Peyer's patch (tissue), 4 donors: ENCODE results near the gene GALNT17. TPM values are rescaled to one million over a fixed set of nuclear protein-coding genes. Genes with fewer than 3 reads are reported as not detected.

Experiments used
- DNase-seq, 3 donors: peaks; one replicate each; pipeline ENCODE4 v3.0.0-alpha.2; 2017 to 2019
- H3K27ac ChIP-seq, 4 donors: fragments of 200-600 bp; sonication (generic); one replicate each; pipeline ENCODE4 v1.5.1; 2016 to 2019
- H3K27me3 ChIP-seq, 2 donors: fragments of 200-600 bp; sonication (generic); one replicate each; pipeline ENCODE4 v1.5.1; 2019
- H3K36me3 ChIP-seq, 3 donors: fragments of 200-600 bp; sonication (generic); one replicate each; pipeline ENCODE4 v1.5.1; 2016 to 2019
- H3K4me1 ChIP-seq, 4 donors: fragments of 200-600 bp; sonication (generic); one replicate each; pipeline ENCODE4 v1.5.1; 2016 to 2019
- H3K4me3 ChIP-seq, 4 donors: fragments of 200-600 bp; sonication (generic); 1 replicate in 3 of 4; 2 replicates in 1 of 4; pipeline ENCODE4 v1.5.1; 2016 to 2019; ENCODE audit warnings: mild to moderate bottlenecking in 1 of 4
- H3K9me3 ChIP-seq, 4 donors: fragments of 200-600 bp; sonication (generic); one replicate each; pipeline ENCODE4 v1.5.1; 2016 to 2019; ENCODE audit warnings: mild to moderate bottlenecking in 1 of 4
- POLR2A ChIP-seq, 2 donors: fragments of 450-650 bp; IDR thresholded peaks; one replicate each; pipeline ENCODE4 v1.5.1; 2017; ENCODE audit warnings: antibody characterized with exemption in 2 of 2, mild to moderate bottlenecking in 2 of 2, moderate library complexity in 2 of 2
- total RNA-seq, 4 donors: library from RNA; depleted of rRNA; stranded (reverse); fragments of >200 nt; gene quantifications; one replicate each; pipeline ENCODE4 v1.1.0, GENCODE V29; 2016
- TF ChIP-seq, protein P1 (sequence below), 6 experiments: fragments of 450-650 bp in 4 of 6; fragments of 200-600 bp in 2 of 6; sonication (generic) in 1 of 6; IDR thresholded peaks; one replicate each; pipeline ENCODE4 v1.5.1; 2017 to 2019; ENCODE audit warnings: antibody characterized with exemption in 6 of 6, mild to moderate bottlenecking in 3 of 6, moderate library complexity in 1 of 6

GALNT17 gene
- total RNA-seq, 4 donors from 2014 or later = 0.88 to 17.3 (median 2.3) TPM

GRCh38 chr7:71221549-71221948, 89.6 kb downstream of the GALNT17 start:
- Histone ChIP-seq H3K4me1 (no peaks in the 10 kb centered on the region), H3K27ac (no peak overlapping the region), H3K27me3 (no peaks in the 10 kb centered on the region), H3K36me3 (no peaks in the 10 kb centered on the region), H3K9me3 (no peaks in the 10 kb centered on the region), H3K4me3 (no peak overlapping the region)
- TF ChIP-seq, protein P1, sequence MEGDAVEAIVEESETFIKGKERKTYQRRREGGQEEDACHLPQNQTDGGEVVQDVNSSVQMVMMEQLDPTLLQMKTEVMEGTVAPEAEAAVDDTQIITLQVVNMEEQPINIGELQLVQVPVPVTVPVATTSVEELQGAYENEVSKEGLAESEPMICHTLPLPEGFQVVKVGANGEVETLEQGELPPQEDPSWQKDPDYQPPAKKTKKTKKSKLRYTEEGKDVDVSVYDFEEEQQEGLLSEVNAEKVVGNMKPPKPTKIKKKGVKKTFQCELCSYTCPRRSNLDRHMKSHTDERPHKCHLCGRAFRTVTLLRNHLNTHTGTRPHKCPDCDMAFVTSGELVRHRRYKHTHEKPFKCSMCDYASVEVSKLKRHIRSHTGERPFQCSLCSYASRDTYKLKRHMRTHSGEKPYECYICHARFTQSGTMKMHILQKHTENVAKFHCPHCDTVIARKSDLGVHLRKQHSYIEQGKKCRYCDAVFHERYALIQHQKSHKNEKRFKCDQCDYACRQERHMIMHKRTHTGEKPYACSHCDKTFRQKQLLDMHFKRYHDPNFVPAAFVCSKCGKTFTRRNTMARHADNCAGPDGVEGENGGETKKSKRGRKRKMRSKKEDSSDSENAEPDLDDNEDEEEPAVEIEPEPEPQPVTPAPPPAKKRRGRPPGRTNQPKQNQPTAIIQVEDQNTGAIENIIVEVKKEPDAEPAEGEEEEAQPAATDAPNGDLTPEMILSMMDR (IDR thresholded peaks at IDR 0.05) = no peak
- no peak for TF ChIP-seq POLR2A (IDR thresholded peaks at IDR 0.05)
- DNase-seq = no peak

DNA sequence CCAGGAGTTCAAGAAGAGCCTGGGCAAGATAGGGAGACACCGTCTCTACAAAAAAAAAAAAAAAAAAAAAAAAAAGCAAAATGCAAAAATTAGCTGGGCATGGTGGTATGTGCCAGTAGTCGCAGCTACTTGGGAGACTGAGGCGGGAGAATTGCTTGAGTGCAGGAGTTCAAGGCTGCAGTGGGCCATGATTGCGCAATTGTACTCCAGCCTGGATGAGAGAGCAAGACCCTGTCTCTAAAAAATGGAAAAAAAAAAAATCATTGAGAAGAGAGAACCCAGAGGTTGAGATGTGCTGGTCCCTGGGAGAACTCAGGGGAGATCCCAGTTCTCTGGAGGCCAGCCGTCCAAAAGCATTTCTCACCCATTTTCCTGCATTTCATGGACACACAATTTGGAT, 95.2 kb downstream of the GALNT17 start:
- Histone ChIP-seq H3K4me1 (no peaks in the 10 kb centered on the region), H3K9me3 (peaks cover 0 to 2% (median 0%) of the 10 kb centered on the region in 4 donors), H3K36me3 (no peaks in the 10 kb centered on the region), H3K27me3 (no peaks in the 10 kb centered on the region), H3K4me3 (no peak overlapping the region), H3K27ac (no peak overlapping the region)
- no peak for DNase-seq
- TF ChIP-seq POLR2A (IDR thresholded peaks at IDR 0.05) = no peak
- TF ChIP-seq, protein P1 (IDR thresholded peaks at IDR 0.05) = no peak

DNA sequence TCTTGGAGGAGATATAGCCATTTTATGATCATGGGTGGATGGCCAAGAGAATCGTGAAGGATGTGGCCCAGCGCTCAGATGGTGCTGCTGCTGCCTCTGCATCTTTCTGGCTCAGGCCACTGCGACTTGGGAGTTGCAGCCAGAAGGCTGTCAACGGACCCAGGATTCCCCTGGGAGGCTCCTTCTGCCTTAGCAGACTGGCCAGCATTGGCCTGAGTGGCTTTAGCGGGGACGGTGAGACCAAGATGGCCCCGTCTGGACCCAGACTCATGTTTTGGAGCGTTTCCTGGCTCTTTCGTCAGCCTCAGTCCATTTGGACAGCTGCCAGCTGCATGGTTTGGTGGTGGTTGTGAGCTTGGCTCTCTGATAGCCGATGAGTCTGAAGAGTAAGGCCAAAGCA, 97.2 kb downstream of the GALNT17 start:
- TF ChIP-seq, protein P1 (IDR thresholded peaks at IDR 0.05) = no peak
- TF ChIP-seq POLR2A (IDR thresholded peaks at IDR 0.05) = no peak
- no peaks in the 10 kb centered on the region for H3K36me3 ChIP-seq
- H3K27me3 ChIP-seq = no peaks in the 10 kb centered on the region
- no peaks in the 10 kb centered on the region for H3K4me1 ChIP-seq
- H3K4me3 ChIP-seq = no peak overlapping the region
- H3K27ac ChIP-seq = no peak overlapping the region
- H3K9me3 ChIP-seq = peaks cover 0 to 2% (median 0%) of the 10 kb centered on the region in 4 donors
- no peak for DNase-seq

DNA sequence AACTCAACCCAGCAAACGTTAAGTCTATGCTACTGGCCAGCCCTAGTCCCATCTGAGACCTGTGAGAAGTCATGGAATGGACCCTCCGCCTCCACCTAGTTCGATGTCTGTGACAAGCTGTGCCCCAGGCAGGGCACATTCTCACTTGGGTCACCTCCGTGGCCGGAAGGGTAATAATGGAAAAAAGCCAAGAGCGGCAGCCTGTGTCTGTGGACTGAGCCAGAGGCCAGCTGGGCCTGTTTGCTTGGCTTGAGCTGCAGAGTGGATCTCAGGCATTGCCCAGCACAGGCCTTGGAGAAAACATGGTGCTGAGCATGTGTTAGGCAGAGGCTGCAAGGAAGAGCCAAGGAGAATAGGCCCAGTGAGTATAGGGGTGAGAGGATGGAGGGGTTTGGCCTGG, 97.8 kb downstream of the GALNT17 start:
- TF ChIP-seq, protein P1 (IDR thresholded peaks at IDR 0.05) = no peak
- TF ChIP-seq POLR2A (IDR thresholded peaks at IDR 0.05) = no peak
- H3K27me3 ChIP-seq = no peaks in the 10 kb centered on the region
- H3K9me3 ChIP-seq = peaks cover 0 to 2% (median 0%) of the 10 kb centered on the region in 4 donors
- no peak for DNase-seq
- no peak overlapping the region for H3K27ac ChIP-seq
- H3K4me3 ChIP-seq = no peak overlapping the region
- no peaks in the 10 kb centered on the region for H3K4me1 ChIP-seq
- H3K36me3 ChIP-seq = no peaks in the 10 kb centered on the region

DNA sequence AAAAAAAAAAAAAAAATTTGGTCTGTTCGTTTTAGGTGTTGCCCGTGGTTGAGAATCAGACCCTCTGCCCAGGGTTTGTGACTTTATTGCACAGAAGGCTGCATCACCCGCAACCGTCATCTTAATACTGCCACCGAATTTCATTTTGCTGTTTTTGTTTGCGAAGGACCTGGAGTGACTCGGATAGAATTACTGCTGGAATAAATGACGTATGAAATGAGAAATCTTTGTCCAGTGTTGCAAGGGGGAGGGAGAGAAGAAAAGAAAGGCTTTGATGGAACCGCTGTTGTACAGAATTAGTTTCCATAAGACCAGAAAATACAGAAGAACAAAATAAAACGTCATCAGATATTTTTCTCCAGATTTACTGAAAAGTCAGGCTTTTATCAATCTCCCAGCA, 103.3 kb downstream of the GALNT17 start:
- Histone ChIP-seq H3K4me1 (no peaks in the 10 kb centered on the region), H3K27me3 (no peaks in the 10 kb centered on the region), H3K9me3 (no peaks in the 10 kb centered on the region), H3K27ac (no peak overlapping the region), H3K36me3 (no peaks in the 10 kb centered on the region), H3K4me3 (no peak overlapping the region)
- TF ChIP-seq POLR2A (IDR thresholded peaks at IDR 0.05) = no peak
- TF ChIP-seq, protein P1 (IDR thresholded peaks at IDR 0.05) = no peak
- no peak for DNase-seq
